Esophagus squamous epithelium (tissue), 4 donors: ENCODE results near the gene SLC35F4.
"Not testable (repeated sequence)": the region's sequence is repeated elsewhere in the genome, so short reads cannot be mapped to it uniquely, and the experiment has no call there.

ENCODE experiments used
- CTCF ChIP-seq, 6 experiments: fragments of 450-650 bp in 4 of 6; fragments of 200-600 bp in 2 of 6; sonication (generic) in 2 of 6; IDR thresholded peaks; one replicate each; pipeline ENCODE4 v1.5.1; 2016 to 2019; ENCODE audit warnings: antibody characterized with exemption in 6 of 6, mild to moderate bottlenecking in 4 of 6, moderate library complexity in 4 of 6
- POLR2A ChIP-seq, 4 donors: fragments of 450-650 bp; IDR thresholded peaks; one replicate each; pipeline ENCODE4 v1.6.1; 2017; ENCODE audit warnings: antibody characterized with exemption in 4 of 4, mild to moderate bottlenecking in 4 of 4, moderate library complexity in 3 of 4

- TF ChIP-seq CTCF, POLR2A (IDR thresholded peaks at IDR 0.05): not testable (repeated sequence)
Observed at GRCh38 chr14:57855666-57856065, 10.2 kb downstream of the SLC35F4 start.
